Measurements from ENCODE around the gene CARNS1. TPM values are rescaled to one million over a fixed set of nuclear protein-coding genes. Genes with fewer than 3 reads are reported as not detected.

The CARNS1 gene
- total and polyA plus RNA-seq, 10 of the 15 experiments (the other 5 are each of a cell fraction or from before 2014, with no cell fraction given), result 0.02 to 0.14 (median 0.10) TPM; not detected in 3

GRCh38 chr11:67437082-67437808 is 21.8 kb downstream of the CARNS1 start, which contains the start of gene PTPRCAP (continued):
- TF ChIP-seq CTCF (IDR thresholded peaks at IDR 0.05 in 2 of 3, conservative IDR thresholded peaks at IDR 0.05 in 1 of 3; ENCODE audit: control insufficient read depth in 2 of 3, extremely low read depth in 1 of 3, insufficient read depth in 1 of 3, low read depth in 3 of 3, low read length in 3 of 3) (no peak), NR2C2 (IDR thresholded peaks at IDR 0.05; ENCODE audit: borderline replicate concordance, control insufficient read depth, insufficient read length, low read depth) (no peak), CREB1 (IDR thresholded peaks at IDR 0.05; ENCODE audit: low read depth) (no peak), CUX1 (IDR thresholded peaks at IDR 0.05; ENCODE audit: insufficient replicate concordance, low read depth, low read length) (no peak), NRF1 (conservative IDR thresholded peaks at IDR 0.05; ENCODE audit: low read depth, low read length) (no peak), TCF12 (IDR thresholded peaks at IDR 0.05; ENCODE audit: low read depth, low read length) (0 out of 2 replicates have a peak, but pooled peaks have one; percentile 66), WRNIP1 (IDR thresholded peaks at IDR 0.05; ENCODE audit: borderline replicate concordance, low read depth, low read length) (no peak), SMAD5 (IDR thresholded peaks at IDR 0.05; ENCODE audit: low read depth) (peak; percentile 87), PKNOX1 (IDR thresholded peaks at IDR 0.05) (no peak; the same call in 1 of the 2 replicates), PRDM15 (CRISPR knock-in tag; IDR thresholded peaks at IDR 0.05) (no peak), SREBF1 (IDR thresholded peaks at IDR 0.05; ENCODE audit: low read length) (no peak), ASH2L (IDR thresholded peaks at IDR 0.05; ENCODE audit: borderline replicate concordance, low read depth) (no peak), JUNB (IDR thresholded peaks at IDR 0.05) (no peak), MTA2 (IDR thresholded peaks at IDR 0.05; ENCODE audit: low read depth) (no peak)
